Measurements from ENCODE around the gene GPC5. TPM values are rescaled to one million over a fixed set of nuclear protein-coding genes. Genes with fewer than 3 reads are reported as not detected.

The GPC5 gene
- total and polyA plus RNA-seq, 2 of the 8 experiments (the other 6 are each of a cell fraction or from before 2014, with no cell fraction given): 0.20 to 0.39 TPM

DNA sequence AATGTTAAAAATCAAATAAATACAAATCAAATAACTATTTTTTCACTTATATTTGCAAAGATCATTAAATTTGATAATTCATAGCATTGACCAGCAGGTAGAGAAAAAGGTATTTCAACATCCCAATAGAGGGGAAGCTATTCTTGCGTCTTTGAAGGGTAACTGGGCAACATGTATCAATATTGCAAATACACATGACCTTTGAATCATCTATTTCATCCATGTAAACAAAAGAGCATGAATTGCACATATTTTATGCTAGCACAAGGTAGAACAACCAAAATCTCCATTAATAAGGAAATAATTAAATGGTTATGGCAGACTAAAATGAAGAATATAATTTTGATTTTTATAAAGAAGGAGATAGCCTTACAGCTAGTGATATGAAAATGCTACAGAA lies 372.8 kb downstream of the GPC5 start:
- ChIA-PET POLR2A (ENCODE audit: partially characterized antibody) (no interaction called here), CTCF (ENCODE audit: partially characterized antibody) (no interaction called here)
- H4K5ac ChIP-seq (ENCODE audit: insufficient read length, low read depth, low read length): no peak overlapping the region
- no peaks in the 10 kb centered on the region for H3K36me3 ChIP-seq (ENCODE audit: control insufficient read depth in 2 of 4, insufficient read depth in 4 of 4, low read length in 3 of 4)
- H3K18ac ChIP-seq (ENCODE audit: extremely low read depth, low read length): no peak overlapping the region
- H3K4me3 ChIP-seq (ENCODE audit: extremely low read depth in 1 of 4, insufficient read depth in 2 of 4, low read depth in 3 of 4, low read length in 4 of 4): no peak overlapping the region
- H3K4ac ChIP-seq (replicated peaks; ENCODE audit: insufficient read length, low read depth, low read length): no peak overlapping the region
- H2BK5ac ChIP-seq (ENCODE audit: low read depth, low read length): no peak overlapping the region
- FAIRE-seq (no peak), DNase-seq (ENCODE audit: low read depth in 1 of 2, low spot score in 2 of 2) (no peak)
- no peaks in the 10 kb centered on the region for H4K20me1 ChIP-seq (replicated peaks in 1 of 2; ENCODE audit: control insufficient read depth in 1 of 2, insufficient read depth in 2 of 2, low read length in 2 of 2)
- H3K9me3 ChIP-seq (ENCODE audit: insufficient read depth in 2 of 2, low read depth in 1 of 2, low read length in 1 of 2): no peaks in the 10 kb centered on the region
- H3K79me2 ChIP-seq (ENCODE audit: control insufficient read depth in 1 of 2, insufficient read depth in 2 of 2, low read length in 2 of 2): no peaks in the 10 kb centered on the region
- WGBS, 2 experiments (ENCODE audit: extremely low coverage in 1 of 2, insufficient coverage in 1 of 2, insufficient read length in 1 of 2, insufficient replicate concordance in 2 of 2, low coverage in 1 of 2, low lambda C conversion rate in 2 of 2, missing lambda C conversion rate in 1 of 2): 57% methylated on average over 1 of the region's 1 CpG; no CpG with 5 or more reads in 1 of the 2 experiments
- H3K27ac ChIP-seq (ENCODE audit: low read depth, low read length): no peak overlapping the region
- no peaks in the 10 kb centered on the region for H3K79me1 ChIP-seq (ENCODE audit: low read depth, low read length)
- no peak overlapping the region for H4K8ac ChIP-seq (ENCODE audit: extremely low read depth, insufficient read depth, low read length)
- no peak overlapping the region for H3K23ac ChIP-seq (ENCODE audit: insufficient read length)
- no peak overlapping the region for H3K4me2 ChIP-seq (ENCODE audit: insufficient read depth in 1 of 2, low read depth in 2 of 2, low read length in 2 of 2)
- no peak overlapping the region for H3K56ac ChIP-seq (replicated peaks; ENCODE audit: insufficient read length, low read depth, low read length)
- no peak overlapping the region for H3K9ac ChIP-seq (replicated peaks in 1 of 4; ENCODE audit: extremely low read depth in 1 of 4, low read depth in 3 of 4, low read length in 3 of 4)
- no peaks in the 10 kb centered on the region for H3K23me2 ChIP-seq (ENCODE audit: low read depth, low read length)
- no peak overlapping the region for H3K14ac ChIP-seq (ENCODE audit: insufficient read length)
- H4K91ac ChIP-seq (replicated peaks; ENCODE audit: insufficient read length, low read length): no peak overlapping the region
- H2AK5ac ChIP-seq (ENCODE audit: low read depth, low read length): no peak overlapping the region
- no peak overlapping the region for H2BK15ac ChIP-seq (ENCODE audit: low read length)
- no peak overlapping the region for H2AFZ ChIP-seq (ENCODE audit: low read length)
- peaks cover 0 to 5% (median 2%) of the 10 kb centered on the region in 4 experiments; a peak in 4 of 7 replicates for H3K4me1 ChIP-seq (replicated peaks in 1 of 4; ENCODE audit: control insufficient read depth in 3 of 4, insufficient read depth in 4 of 4, low read length in 3 of 4)
- H2BK120ac ChIP-seq (replicated peaks; ENCODE audit: low read depth, low read length): no peak overlapping the region
- no peaks in the 10 kb centered on the region for H3K27me3 ChIP-seq (replicated peaks in 1 of 4; ENCODE audit: control insufficient read depth in 3 of 4, extremely low read depth in 1 of 4, insufficient read depth in 3 of 4, low read length in 3 of 4)
- H2BK20ac ChIP-seq (ENCODE audit: low read length): no peak overlapping the region
- no peak overlapping the region for H2BK12ac ChIP-seq (ENCODE audit: low read depth, low read length)
- TF ChIP-seq CTBP2 (IDR thresholded peaks at IDR 0.05; ENCODE audit: borderline replicate concordance, insufficient read depth, insufficient read length, low read length) (no peak), GTF2F1 (IDR thresholded peaks at IDR 0.05; ENCODE audit: borderline replicate concordance, low read depth, low read length) (no peak), SIX5 (IDR thresholded peaks at IDR 0.05; ENCODE audit: low read depth, low read length) (no peak), SRF (IDR thresholded peaks at IDR 0.05; ENCODE audit: low read depth, low read length) (no peak), TAF1 (IDR thresholded peaks at IDR 0.05; ENCODE audit: low read depth, low read length) (no peak), BRCA1 (IDR thresholded peaks at IDR 0.05; ENCODE audit: low read depth, low read length) (no peak), RNF2 (IDR thresholded peaks at IDR 0.05; ENCODE audit: borderline replicate concordance, low read depth, low read length, missing control alignments, poor library complexity, severe bottlenecking) (no peak), GABPA (IDR thresholded peaks at IDR 0.05; ENCODE audit: borderline replicate concordance, insufficient read depth, low read length) (no peak), NRF1 (IDR thresholded peaks at IDR 0.05; ENCODE audit: low read depth, low read length) (no peak), JUND (IDR thresholded peaks at IDR 0.05; ENCODE audit: low read length) (no peak), SP4 (IDR thresholded peaks at IDR 0.05; ENCODE audit: low read length) (no peak), CEBPB (IDR thresholded peaks at IDR 0.05; ENCODE audit: low read depth, low read length) (no peak)
- TF ChIP-seq, protein P1, sequence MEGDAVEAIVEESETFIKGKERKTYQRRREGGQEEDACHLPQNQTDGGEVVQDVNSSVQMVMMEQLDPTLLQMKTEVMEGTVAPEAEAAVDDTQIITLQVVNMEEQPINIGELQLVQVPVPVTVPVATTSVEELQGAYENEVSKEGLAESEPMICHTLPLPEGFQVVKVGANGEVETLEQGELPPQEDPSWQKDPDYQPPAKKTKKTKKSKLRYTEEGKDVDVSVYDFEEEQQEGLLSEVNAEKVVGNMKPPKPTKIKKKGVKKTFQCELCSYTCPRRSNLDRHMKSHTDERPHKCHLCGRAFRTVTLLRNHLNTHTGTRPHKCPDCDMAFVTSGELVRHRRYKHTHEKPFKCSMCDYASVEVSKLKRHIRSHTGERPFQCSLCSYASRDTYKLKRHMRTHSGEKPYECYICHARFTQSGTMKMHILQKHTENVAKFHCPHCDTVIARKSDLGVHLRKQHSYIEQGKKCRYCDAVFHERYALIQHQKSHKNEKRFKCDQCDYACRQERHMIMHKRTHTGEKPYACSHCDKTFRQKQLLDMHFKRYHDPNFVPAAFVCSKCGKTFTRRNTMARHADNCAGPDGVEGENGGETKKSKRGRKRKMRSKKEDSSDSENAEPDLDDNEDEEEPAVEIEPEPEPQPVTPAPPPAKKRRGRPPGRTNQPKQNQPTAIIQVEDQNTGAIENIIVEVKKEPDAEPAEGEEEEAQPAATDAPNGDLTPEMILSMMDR (IDR thresholded peaks at IDR 0.05; ENCODE audit: control extremely low read depth in 1 of 3, insufficient read depth in 1 of 3, low read depth in 1 of 3, low read length in 3 of 3): no peak

Data from H1 (cell line).